Measurements from ENCODE around the gene SFPQ. TPM values are rescaled to one million over a fixed set of nuclear protein-coding genes. Genes with fewer than 3 reads are reported as not detected.

SFPQ gene
- total RNA-seq, 1 donor, result 187 TPM

DNA sequence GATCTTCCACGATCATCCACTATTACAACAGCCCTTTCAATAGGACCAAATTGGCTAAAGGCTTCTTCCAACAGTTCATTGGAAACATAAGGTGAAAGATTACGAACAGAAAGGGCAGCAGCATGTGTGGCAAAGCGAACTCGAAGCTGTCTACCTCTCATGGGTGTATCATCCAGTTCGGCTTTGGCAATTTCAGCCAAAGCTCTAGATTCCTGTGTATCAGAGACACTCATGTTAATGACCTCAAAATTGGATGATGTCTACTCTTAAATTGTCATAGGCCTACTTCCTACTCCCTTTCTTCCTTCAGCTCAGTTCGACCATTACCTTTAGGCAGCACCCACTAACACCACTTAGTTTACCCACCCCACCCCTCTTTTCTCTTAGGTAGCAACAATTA, 2.2 kb downstream of the SFPQ start:
- peaks cover 52% of the 10 kb centered on the region for H3K4me1 ChIP-seq (ENCODE audit: insufficient read depth, low read length)

DNA sequence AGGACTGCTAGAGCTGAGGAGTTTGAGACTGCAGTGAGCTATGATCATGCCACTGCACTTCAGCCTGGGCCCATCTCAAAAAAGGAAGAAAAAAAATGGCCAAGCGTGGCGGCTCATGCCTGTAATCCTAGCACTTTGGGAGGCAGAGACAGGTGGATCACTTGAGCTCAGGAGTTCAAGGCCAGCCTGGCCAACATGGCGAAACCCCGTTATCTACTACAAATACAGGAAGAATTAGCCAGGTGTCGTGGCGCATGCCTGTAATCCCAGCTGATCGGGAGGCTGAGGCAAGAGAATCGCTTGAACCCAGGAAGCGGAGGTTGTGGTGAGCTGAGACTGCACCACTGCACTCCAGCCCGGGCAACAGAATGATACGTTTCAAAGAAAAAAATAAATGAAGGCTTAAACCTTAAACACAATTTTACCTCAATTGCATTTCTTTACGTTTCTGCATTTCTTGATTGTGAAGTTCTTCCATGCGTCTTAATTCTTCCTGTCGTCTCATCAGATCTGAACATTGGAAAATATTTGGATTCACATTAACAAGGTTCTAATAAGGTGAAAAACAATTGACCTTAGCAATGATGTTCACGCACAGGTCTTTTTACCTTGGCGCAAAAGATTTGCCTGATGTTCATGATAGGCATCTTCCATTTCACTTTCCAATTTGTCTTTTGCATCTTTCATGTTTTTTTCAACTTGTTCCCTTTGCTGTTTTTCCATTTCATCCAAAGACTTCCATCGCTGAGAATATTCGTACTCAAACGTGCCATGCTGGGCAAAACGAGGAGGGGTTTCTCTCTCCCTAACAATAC, 4.2 kb downstream of the SFPQ start:
- DNase-seq (ENCODE audit: insufficient read length, low spot score, missing footprints), result no peak
- Histone ChIP-seq H3K79me2 (ENCODE audit: insufficient read depth, low read length) (peaks cover 91% of the 10 kb centered on the region), H3K27me3 (ENCODE audit: insufficient read depth, low read length) (no peaks in the 10 kb centered on the region), H3K4me3 (ENCODE audit: insufficient read depth, low read length) (peak overlapping the region; percentile 97), H2AFZ (ENCODE audit: low read length) (no peak overlapping the region), H3K9me3 (ENCODE audit: low read depth, low read length) (no peaks in the 10 kb centered on the region), H3K4me1 (ENCODE audit: insufficient read depth, low read length) (peaks cover 52% of the 10 kb centered on the region), H3K27ac (ENCODE audit: low read depth, low read length) (peak overlapping the region; percentile 21), H3K36me3 (ENCODE audit: insufficient read depth, low read length) (peaks cover 77% of the 10 kb centered on the region), H3K4me2 (ENCODE audit: insufficient read depth, low read length) (peak overlapping the region; percentile 95), H4K20me1 (ENCODE audit: insufficient read depth, low read length) (peaks cover 80% of the 10 kb centered on the region)
- no peak for TF ChIP-seq CTCF (IDR thresholded peaks at IDR 0.05; ENCODE audit: extremely low read depth, low read depth, low read length)

More for the DNA sequence above, 2.2 kb downstream of the SFPQ start:
- Histone ChIP-seq H2AFZ (ENCODE audit: low read length) (no peak overlapping the region), H3K36me3 (ENCODE audit: insufficient read depth, low read length) (peaks cover 57% of the 10 kb centered on the region), H3K27ac (ENCODE audit: low read depth, low read length) (peak overlapping the region; percentile 59), H4K20me1 (ENCODE audit: insufficient read depth, low read length) (peaks cover 61% of the 10 kb centered on the region), H3K79me2 (ENCODE audit: insufficient read depth, low read length) (peaks cover 72% of the 10 kb centered on the region), H3K27me3 (ENCODE audit: insufficient read depth, low read length) (no peaks in the 10 kb centered on the region), H3K4me2 (ENCODE audit: insufficient read depth, low read length) (peak overlapping the region; percentile 95), H3K9me3 (ENCODE audit: low read depth, low read length) (no peaks in the 10 kb centered on the region), H3K4me3 (ENCODE audit: insufficient read depth, low read length) (peak overlapping the region; percentile 97)
- TF ChIP-seq CTCF (IDR thresholded peaks at IDR 0.05; ENCODE audit: extremely low read depth, low read depth, low read length), result no peak
- no peak for DNase-seq (ENCODE audit: insufficient read length, low spot score, missing footprints)

GRCh38 chr1:35187816-35188342, 5.1 kb downstream of the SFPQ start:
- H3K9me3 ChIP-seq (ENCODE audit: low read depth, low read length), result no peaks in the 10 kb centered on the region
- H3K4me1 ChIP-seq (ENCODE audit: insufficient read depth, low read length), result peaks cover 50% of the 10 kb centered on the region
- DNase-seq (ENCODE audit: insufficient read length, low spot score, missing footprints), result no peak
- peaks cover 97% of the 10 kb centered on the region for H3K79me2 ChIP-seq (ENCODE audit: insufficient read depth, low read length)
- H3K4me2 ChIP-seq (ENCODE audit: insufficient read depth, low read length), result peak overlapping the region; percentile 5
- no peak overlapping the region for H2AFZ ChIP-seq (ENCODE audit: low read length)
- TF ChIP-seq CTCF (IDR thresholded peaks at IDR 0.05; ENCODE audit: extremely low read depth, low read depth, low read length), result no peak
- H3K36me3 ChIP-seq (ENCODE audit: insufficient read depth, low read length), result peaks cover 86% of the 10 kb centered on the region
- H3K4me3 ChIP-seq (ENCODE audit: insufficient read depth, low read length), result no peak overlapping the region
- H4K20me1 ChIP-seq (ENCODE audit: insufficient read depth, low read length), result peaks cover 87% of the 10 kb centered on the region
- H3K27ac ChIP-seq (ENCODE audit: low read depth, low read length), result no peak overlapping the region
- H3K27me3 ChIP-seq (ENCODE audit: insufficient read depth, low read length), result no peaks in the 10 kb centered on the region

- no peak overlapping the region for H3K4me2 ChIP-seq (ENCODE audit: insufficient read depth, low read length)
- H3K27ac ChIP-seq (ENCODE audit: low read depth, low read length), result no peak overlapping the region
- H4K20me1 ChIP-seq (ENCODE audit: insufficient read depth, low read length), result peaks cover 97% of the 10 kb centered on the region
- H3K36me3 ChIP-seq (ENCODE audit: insufficient read depth, low read length), result peaks cover 99% of the 10 kb centered on the region
- no peak overlapping the region for H3K4me3 ChIP-seq (ENCODE audit: insufficient read depth, low read length)
- H2AFZ ChIP-seq (ENCODE audit: low read length), result no peak overlapping the region
- no peaks in the 10 kb centered on the region for H3K27me3 ChIP-seq (ENCODE audit: insufficient read depth, low read length)
- DNase-seq (ENCODE audit: insufficient read length, low spot score, missing footprints), result no peak
- H3K79me2 ChIP-seq (ENCODE audit: insufficient read depth, low read length), result peaks cover 97% of the 10 kb centered on the region
- no peaks in the 10 kb centered on the region for H3K9me3 ChIP-seq (ENCODE audit: low read depth, low read length)
- no peak for TF ChIP-seq CTCF (IDR thresholded peaks at IDR 0.05; ENCODE audit: extremely low read depth, low read depth, low read length)
- peaks cover 54% of the 10 kb centered on the region for H3K4me1 ChIP-seq (ENCODE audit: insufficient read depth, low read length)
These were observed 6.7 kb downstream of the SFPQ start for GRCh38 chr1:35186239-35186638.

All from osteoblast (primary cell).